GM18520 (cell line): ENCODE results near the gene CCL16.
"Not testable (repeated sequence)": the region's sequence is repeated elsewhere in the genome, so short reads cannot be mapped to it uniquely, and the experiment has no call there.

Source experiments
- ATAC-seq: cut with Tn5 transposase; IDR thresholded peaks from one replicate; pipeline ENCODE4 v1.9.1; 2021; ENCODE audit not compliant: unreplicated experiment

CCL16 gene

DNA sequence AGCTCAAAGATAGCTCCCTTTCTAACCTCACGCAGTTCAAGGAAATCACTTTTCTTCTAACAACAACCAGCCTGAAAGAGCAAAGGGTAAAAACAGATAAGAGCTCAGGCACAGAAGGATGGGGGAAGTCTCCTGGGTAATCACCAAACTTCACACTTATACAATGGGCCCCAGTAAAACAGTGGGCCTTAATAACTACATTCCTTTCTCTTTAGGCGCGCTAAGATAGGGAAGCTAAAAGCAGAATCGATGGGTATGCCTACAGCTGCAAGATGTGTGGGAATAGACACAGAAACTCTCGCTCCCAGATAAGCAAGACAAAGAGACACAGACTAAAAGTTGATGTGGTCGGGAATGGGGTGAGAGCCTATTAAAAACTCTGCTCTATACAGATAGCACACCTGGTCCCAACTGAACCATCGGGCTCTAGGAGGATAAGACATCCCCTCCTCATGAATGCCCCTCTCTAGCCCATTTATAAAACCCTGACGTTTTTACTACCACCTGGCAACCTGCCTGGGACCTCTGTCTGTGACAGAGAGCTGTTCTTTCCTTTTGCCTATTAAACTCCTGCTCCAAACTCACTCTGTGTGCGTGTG is 38.6 kb downstream of the CCL16 start:
- ATAC-seq: no peak

DNA sequence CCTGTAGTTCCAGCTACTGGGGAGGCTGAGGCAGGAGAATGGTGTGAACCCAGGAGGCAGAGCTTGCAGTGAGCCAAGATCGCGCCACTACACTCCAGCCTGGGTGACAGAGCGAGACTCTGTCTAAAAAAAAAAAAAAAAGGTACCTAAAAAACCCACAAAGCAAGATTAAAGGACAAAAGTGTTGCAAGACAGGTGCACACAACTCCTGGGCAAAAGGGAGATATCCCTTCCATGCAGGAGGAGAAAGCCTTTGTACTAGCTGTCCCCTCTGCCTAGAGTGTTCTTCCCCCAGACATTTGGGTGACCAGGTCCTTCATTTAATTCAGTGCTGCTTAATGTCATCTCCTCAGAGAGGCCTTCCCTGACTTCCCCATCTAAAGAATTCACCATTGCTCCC is 42.8 kb downstream of the CCL16 start:
- not testable (repeated sequence) for ATAC-seq

DNA sequence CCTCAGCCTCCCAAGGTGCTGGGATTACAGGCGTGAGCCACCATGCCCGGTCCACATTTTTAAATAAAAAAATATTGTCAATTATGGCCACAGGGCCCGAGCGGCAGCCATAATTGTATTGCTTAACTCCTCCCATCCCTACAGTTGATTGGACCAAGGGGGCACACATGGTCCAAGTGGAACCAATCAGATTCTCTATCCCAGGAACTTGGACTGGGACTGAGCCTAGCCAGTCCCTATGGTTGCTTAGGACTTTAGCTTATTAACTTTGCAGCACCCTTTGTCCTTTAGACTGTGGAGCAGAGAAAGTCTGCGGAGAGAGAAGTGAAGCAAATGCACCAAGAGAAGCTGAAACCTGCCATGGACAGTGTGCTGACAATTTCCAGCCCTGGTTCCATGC is 45.2 kb downstream of the CCL16 start:
- ATAC-seq: no peak

DNA sequence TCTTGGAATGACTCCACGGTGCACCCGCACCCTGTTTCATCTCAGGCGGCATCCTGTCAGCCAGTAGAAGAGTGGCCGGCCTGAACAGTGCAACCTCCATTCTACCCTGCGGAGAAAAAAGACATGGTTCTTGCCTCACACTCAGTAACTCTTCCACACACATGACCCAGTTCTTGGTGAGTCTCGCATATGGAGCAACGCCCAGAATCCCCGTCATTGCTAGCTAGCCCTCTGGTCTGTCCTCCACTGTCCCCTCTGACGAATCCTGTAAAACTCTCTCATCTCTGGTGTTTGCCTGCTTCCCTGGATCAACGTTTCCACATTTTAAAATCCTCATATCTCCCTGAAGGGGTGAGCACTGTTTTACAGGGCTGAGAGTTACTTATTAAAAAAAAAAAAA is 46.5 kb downstream of the CCL16 start:
- no peak for ATAC-seq

DNA sequence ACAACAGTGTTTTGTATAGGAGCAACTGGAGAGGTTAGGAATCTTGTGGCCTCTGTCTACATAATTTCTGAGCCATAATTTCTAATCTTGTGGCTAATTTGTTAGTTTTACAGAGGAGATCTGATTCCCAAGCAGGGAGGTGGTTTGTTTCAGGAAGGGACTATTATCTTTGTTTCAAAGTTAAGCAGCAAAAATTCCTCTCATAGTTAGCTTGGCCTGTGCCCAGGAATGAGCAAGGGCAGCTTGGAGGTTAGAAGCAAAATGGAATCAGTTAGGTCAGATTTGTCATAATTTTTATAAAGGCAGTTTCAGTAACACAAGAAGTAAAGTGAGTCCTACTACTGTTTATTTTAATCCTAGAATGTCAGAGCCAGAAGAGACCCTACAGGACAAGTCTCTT is 48.7 kb downstream of the CCL16 start:
- no peak for ATAC-seq

DNA sequence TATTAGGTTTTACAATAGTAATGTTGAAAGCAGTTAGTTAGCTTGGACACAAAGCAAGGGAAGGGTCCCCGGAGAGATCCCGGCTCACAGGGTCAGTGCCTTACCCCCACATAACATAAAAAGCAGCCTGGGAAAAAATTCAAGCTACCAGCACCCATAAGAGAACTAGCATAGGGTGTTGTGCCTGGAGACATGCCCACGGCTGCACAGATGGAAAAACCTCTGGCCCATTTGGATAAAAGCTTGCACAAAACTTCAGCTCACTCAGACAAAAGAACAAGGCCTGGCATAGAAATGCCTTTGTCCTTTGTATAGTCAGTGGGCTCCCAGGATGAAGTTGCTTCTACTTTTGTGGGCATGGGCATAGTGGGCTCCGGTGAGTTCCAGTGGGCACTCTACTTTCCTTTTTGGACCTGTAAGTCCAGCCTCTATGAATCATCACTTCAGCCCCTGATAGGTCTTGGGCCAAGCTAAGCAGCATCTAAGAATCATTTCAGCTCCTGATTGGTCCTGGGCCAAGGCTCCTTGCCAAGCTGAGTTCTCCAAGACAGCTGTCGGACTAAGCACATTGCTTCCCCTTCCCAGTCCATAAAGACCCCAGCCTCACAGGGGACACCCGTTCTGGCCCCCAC is 49.4 kb downstream of the CCL16 start:
- ATAC-seq: no peak

DNA sequence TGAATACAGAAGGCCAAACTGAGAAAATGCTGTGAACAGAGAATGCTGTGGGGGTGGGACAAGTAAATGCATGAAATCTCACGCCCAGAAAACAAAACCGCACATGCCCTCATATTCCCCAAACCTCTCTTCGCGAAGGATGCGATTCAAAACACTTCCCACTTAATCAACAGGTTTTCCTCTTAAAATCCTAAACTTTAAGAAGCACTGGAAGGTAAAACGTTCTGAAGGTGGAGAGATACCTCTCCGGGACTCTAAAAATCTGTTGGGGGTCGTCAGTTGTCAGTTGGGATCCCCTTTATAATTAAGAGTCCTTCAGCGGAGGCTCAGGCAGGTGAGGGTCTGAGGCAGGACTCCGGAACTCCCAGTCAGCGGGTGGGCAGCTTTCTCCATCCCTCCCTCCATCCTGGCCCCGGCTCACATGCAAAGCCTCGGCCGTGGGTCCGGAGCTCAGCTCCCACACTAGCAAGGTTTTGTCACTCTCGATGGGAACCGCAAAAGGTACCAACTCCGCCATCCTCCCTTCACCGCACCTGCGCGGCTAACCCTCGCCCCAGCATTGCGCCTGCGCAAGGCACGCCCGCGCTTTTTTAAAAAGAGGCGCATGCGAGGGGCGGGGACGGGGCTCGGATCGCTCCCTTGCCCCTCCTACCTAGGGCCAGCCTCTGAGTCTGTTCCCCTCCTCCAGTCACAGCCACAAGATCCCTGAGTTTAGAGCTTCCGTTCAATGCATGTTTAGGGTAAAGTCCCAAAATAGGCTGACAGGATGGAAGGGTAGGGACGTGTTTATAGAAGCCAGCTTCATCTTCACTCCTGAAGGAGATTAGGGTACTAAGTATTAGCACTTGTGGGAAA is 50.9 kb downstream of the CCL16 start, which contains the start of gene RDM1:
RDM1 (minus strand) TSS at position 563 of the 855 bp plus-strand sequence; CDS start at position 517, 46 bp downstream.
- peak; percentile 50 for ATAC-seq

DNA sequence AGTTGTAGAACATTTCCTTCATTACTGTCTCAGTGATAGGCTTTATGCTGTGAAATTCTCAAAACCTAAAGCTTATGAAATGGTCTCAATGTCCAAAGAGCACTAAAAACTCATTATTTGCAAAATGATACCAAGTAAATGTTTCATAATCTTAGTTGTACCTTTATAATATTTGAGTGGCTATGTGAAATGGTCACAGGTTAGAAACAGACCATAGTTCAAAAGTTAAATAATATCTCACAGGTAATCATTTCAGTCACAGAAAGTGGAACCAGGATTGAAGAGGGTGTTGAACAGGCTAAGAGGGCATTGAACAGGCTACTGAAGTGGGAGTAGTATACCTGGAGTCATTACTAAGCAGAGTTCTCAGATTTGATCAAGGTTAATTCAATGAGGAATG is 53.6 kb downstream of the CCL16 start:
- ATAC-seq: no peak
